ENCODE results near the gene AP3B1. TPM values are rescaled to one million over a fixed set of nuclear protein-coding genes. Genes with fewer than 3 reads are reported as not detected.

Gene AP3B1
- total and polyA plus RNA-seq, 2 experiments from 2014 or later: 32.1 to 46.3 TPM

DNA sequence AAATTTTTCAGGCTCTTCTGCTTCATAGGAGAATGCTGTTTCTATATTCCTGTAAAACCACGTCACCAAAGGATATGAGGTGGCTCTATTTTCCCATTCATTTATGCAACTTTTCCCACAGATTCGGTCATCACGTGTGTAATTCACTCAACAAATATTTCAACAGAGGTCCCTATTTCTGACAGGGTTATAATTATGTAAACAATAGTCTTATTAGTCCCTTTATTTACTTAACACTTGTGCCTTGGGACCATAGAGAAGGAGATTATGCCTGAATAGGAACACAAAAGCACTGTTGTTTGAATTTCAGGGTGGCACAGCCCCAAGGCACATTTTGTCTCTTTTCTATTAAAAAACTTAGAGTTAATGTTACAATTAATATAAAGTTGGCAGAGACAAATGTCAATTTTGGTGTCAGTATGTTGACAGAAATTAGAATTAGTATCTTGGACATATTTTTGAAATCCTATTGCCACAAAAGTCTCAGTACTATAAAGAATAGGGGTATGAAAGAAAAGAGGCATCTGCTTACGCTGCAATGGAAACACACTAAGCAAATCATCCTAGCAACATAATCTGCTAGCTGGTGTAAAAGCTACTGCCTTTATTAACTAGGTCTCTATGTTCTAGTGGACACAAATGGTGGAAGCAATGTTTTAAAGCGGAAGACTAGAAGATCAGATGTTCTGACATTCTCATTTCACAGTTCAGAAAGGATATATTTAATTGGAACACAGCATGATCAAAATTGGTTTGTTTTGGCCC lies 289.3 kb downstream of the AP3B1 start:
- H3K9me2 ChIP-seq (ENCODE audit: insufficient read depth): no peaks in the 10 kb centered on the region
- H3K36me3 Mint-ChIP-seq (ENCODE audit: low read depth): no peaks in the 10 kb centered on the region
- H3K4me2 ChIP-seq: no peak overlapping the region
- H2AFZ ChIP-seq: no peak overlapping the region
- no peaks in the 10 kb centered on the region for H3K27me3 ChIP-seq (ENCODE audit: insufficient read depth)
- H3K4me3 Mint-ChIP-seq: no peak overlapping the region
- peaks cover 5% of the 10 kb centered on the region; the same call in 1 of the 2 replicates for H4K20me1 ChIP-seq (replicated peaks; ENCODE audit: insufficient read depth)
- no peak overlapping the region for H3K27ac Mint-ChIP-seq
- H3K27ac ChIP-seq (ENCODE audit: low read depth): no peak overlapping the region
- no peaks in the 10 kb centered on the region for H3K9me3 Mint-ChIP-seq
- no peaks in the 10 kb centered on the region for H3K79me2 ChIP-seq (replicated peaks; ENCODE audit: insufficient read depth)
- H3K36me3 ChIP-seq (ENCODE audit: insufficient read depth): no peaks in the 10 kb centered on the region
- ATAC-seq: no peak
- H3K4me1 Mint-ChIP-seq: peaks cover 8% of the 10 kb centered on the region
- DNase-seq (ENCODE audit: low spot score): no peak
- TF ChIP-seq NANOG (IDR thresholded peaks at IDR 0.05; ENCODE audit: borderline replicate concordance) (no peak), EZH2phosphoT487 (IDR thresholded peaks at IDR 0.05; ENCODE audit: unreplicated experiment) (no peak), POLR2AphosphoS5 (IDR thresholded peaks at IDR 0.05; ENCODE audit: low read depth) (no peak), CREB1 (CRISPR knock-in tag; IDR thresholded peaks at IDR 0.05; ENCODE audit: low read depth) (no peak), STAT1 (IDR thresholded peaks at IDR 0.05; ENCODE audit: unreplicated experiment) (no peak), ZNF114 (CRISPR knock-in tag; IDR thresholded peaks at IDR 0.05) (no peak), ZNF331 (CRISPR knock-in tag; IDR thresholded peaks at IDR 0.05; ENCODE audit: low read depth) (no peak), JUNB (IDR thresholded peaks at IDR 0.05; ENCODE audit: unreplicated experiment) (no peak), EZH2 (IDR thresholded peaks at IDR 0.05; ENCODE audit: low read depth, unreplicated experiment) (no peak)
- TF ChIP-seq, protein P1, sequence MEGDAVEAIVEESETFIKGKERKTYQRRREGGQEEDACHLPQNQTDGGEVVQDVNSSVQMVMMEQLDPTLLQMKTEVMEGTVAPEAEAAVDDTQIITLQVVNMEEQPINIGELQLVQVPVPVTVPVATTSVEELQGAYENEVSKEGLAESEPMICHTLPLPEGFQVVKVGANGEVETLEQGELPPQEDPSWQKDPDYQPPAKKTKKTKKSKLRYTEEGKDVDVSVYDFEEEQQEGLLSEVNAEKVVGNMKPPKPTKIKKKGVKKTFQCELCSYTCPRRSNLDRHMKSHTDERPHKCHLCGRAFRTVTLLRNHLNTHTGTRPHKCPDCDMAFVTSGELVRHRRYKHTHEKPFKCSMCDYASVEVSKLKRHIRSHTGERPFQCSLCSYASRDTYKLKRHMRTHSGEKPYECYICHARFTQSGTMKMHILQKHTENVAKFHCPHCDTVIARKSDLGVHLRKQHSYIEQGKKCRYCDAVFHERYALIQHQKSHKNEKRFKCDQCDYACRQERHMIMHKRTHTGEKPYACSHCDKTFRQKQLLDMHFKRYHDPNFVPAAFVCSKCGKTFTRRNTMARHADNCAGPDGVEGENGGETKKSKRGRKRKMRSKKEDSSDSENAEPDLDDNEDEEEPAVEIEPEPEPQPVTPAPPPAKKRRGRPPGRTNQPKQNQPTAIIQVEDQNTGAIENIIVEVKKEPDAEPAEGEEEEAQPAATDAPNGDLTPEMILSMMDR (conservative IDR thresholded peaks at IDR 0.05; ENCODE audit: low read depth in 2 of 2): no peak
- TF ChIP-seq, protein P2, sequence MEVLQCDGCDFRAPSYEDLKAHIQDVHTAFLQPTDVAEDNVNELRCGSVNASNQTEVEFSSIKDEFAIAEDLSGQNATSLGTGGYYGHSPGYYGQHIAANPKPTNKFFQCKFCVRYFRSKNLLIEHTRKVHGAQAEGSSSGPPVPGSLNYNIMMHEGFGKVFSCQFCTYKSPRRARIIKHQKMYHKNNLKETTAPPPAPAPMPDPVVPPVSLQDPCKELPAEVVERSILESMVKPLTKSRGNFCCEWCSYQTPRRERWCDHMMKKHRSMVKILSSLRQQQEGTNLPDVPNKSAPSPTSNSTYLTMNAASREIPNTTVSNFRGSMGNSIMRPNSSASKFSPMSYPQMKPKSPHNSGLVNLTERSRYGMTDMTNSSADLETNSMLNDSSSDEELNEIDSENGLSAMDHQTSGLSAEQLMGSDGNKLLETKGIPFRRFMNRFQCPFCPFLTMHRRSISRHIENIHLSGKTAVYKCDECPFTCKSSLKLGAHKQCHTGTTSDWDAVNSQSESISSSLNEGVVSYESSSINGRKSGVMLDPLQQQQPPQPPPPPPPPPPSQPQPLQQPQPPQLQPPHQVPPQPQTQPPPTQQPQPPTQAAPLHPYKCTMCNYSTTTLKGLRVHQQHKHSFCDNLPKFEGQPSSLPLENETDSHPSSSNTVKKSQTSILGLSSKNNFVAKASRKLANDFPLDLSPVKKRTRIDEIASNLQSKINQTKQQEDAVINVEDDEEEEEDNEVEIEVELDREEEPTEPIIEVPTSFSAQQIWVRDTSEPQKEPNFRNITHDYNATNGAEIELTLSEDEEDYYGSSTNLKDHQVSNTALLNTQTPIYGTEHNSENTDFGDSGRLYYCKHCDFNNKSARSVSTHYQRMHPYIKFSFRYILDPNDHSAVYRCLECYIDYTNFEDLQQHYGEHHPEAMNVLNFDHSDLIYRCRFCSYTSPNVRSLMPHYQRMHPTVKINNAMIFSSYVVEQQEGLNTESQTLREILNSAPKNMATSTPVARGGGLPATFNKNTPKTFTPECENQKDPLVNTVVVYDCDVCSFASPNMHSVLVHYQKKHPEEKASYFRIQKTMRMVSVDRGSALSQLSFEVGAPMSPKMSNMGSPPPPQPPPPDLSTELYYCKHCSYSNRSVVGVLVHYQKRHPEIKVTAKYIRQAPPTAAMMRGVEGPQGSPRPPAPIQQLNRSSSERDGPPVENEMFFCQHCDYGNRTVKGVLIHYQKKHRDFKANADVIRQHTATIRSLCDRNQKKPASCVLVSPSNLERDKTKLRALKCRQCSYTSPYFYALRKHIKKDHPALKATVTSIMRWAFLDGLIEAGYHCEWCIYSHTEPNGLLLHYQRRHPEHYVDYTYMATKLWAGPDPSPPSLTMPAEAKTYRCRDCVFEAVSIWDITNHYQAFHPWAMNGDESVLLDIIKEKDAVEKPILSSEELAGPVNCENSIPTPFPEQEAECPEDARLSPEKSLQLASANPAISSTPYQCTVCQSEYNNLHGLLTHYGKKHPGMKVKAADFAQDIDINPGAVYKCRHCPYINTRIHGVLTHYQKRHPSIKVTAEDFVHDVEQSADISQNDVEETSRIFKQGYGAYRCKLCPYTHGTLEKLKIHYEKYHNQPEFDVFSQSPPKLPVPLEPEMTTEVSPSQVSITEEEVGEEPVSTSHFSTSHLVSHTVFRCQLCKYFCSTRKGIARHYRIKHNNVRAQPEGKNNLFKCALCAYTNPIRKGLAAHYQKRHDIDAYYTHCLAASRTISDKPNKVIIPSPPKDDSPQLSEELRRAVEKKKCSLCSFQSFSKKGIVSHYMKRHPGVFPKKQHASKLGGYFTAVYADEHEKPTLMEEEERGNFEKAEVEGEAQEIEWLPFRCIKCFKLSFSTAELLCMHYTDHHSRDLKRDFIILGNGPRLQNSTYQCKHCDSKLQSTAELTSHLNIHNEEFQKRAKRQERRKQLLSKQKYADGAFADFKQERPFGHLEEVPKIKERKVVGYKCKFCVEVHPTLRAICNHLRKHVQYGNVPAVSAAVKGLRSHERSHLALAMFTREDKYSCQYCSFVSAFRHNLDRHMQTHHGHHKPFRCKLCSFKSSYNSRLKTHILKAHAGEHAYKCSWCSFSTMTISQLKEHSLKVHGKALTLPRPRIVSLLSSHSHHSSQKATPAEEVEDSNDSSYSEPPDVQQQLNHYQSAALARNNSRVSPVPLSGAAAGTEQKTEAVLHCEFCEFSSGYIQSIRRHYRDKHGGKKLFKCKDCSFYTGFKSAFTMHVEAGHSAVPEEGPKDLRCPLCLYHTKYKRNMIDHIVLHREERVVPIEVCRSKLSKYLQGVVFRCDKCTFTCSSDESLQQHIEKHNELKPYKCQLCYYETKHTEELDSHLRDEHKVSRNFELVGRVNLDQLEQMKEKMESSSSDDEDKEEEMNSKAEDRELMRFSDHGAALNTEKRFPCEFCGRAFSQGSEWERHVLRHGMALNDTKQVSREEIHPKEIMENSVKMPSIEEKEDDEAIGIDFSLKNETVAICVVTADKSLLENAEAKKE (CRISPR knock-in tag; IDR thresholded peaks at IDR 0.05): no peak
- TF ChIP-seq, protein P3, sequence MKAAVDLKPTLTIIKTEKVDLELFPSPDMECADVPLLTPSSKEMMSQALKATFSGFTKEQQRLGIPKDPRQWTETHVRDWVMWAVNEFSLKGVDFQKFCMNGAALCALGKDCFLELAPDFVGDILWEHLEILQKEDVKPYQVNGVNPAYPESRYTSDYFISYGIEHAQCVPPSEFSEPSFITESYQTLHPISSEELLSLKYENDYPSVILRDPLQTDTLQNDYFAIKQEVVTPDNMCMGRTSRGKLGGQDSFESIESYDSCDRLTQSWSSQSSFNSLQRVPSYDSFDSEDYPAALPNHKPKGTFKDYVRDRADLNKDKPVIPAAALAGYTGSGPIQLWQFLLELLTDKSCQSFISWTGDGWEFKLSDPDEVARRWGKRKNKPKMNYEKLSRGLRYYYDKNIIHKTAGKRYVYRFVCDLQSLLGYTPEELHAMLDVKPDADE (IDR thresholded peaks at IDR 0.05): no peak
- TF ChIP-seq, protein P4, sequence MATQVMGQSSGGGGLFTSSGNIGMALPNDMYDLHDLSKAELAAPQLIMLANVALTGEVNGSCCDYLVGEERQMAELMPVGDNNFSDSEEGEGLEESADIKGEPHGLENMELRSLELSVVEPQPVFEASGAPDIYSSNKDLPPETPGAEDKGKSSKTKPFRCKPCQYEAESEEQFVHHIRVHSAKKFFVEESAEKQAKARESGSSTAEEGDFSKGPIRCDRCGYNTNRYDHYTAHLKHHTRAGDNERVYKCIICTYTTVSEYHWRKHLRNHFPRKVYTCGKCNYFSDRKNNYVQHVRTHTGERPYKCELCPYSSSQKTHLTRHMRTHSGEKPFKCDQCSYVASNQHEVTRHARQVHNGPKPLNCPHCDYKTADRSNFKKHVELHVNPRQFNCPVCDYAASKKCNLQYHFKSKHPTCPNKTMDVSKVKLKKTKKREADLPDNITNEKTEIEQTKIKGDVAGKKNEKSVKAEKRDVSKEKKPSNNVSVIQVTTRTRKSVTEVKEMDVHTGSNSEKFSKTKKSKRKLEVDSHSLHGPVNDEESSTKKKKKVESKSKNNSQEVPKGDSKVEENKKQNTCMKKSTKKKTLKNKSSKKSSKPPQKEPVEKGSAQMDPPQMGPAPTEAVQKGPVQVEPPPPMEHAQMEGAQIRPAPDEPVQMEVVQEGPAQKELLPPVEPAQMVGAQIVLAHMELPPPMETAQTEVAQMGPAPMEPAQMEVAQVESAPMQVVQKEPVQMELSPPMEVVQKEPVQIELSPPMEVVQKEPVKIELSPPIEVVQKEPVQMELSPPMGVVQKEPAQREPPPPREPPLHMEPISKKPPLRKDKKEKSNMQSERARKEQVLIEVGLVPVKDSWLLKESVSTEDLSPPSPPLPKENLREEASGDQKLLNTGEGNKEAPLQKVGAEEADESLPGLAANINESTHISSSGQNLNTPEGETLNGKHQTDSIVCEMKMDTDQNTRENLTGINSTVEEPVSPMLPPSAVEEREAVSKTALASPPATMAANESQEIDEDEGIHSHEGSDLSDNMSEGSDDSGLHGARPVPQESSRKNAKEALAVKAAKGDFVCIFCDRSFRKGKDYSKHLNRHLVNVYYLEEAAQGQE (IDR thresholded peaks at IDR 0.05; ENCODE audit: unreplicated experiment): no peak
- H3K27me3 Mint-ChIP-seq (ENCODE audit: insufficient read depth, low read depth, poor library complexity): no peaks in the 10 kb centered on the region
- H3F3A ChIP-seq (replicated peaks; ENCODE audit: low read depth): no peaks in the 10 kb centered on the region
- no peak overlapping the region for H3K4me3 ChIP-seq
- no peaks in the 10 kb centered on the region for H3K4me1 ChIP-seq (ENCODE audit: insufficient read depth)

Measured in GM23338 (cell line).